Activated T-cell treated with anti-CD3 and anti-CD28 coated beads, Interleukin-2, amount 50 U/mL, for 72 hours (primary cell): ENCODE data around the gene EPHA4. TPM values are rescaled to one million over a fixed set of nuclear protein-coding genes. Genes with fewer than 3 reads are reported as not detected.
A peak's percentile ranks its signal among the peaks of the same experiment; 100 is the strongest.
"Not testable (repeated sequence)": the region's sequence is repeated elsewhere in the genome, so short reads cannot be mapped to it uniquely, and the experiment has no call there.

Experiments
- ATAC-seq, 2 donors: fragments of 150-1000 bp; cut with Tn5 transposase; replicated peaks in 1 of 2; 2 replicates each; pipeline ENCODE4 v1.10.0; 2021; ENCODE audit warnings: moderate library complexity in 2 of 2, mild to moderate bottlenecking in 1 of 2
- DNase-seq, 2 donors: peaks; one replicate each; pipeline ENCODE4 v3.0.0; 2021 to 2022; ENCODE audit warnings: mixed read lengths in 1 of 2
- H3K27ac Mint-ChIP-seq: one replicate; pipeline ENCODE4 v1.8.0; 2022; ENCODE audit warnings: mild to moderate bottlenecking, moderate library complexity, mixed read lengths
- H3K27me3 Mint-ChIP-seq: one replicate; pipeline ENCODE4 v1.8.0; 2022; ENCODE audit warnings: low read depth, mixed read lengths
- H3K36me3 Mint-ChIP-seq, 2 donors: one replicate each; pipeline ENCODE4 v1.8.0; 2022; ENCODE audit warnings: mixed read lengths in 2 of 2, mild to moderate bottlenecking in 1 of 2; ENCODE audit not compliant: insufficient read depth in 2 of 2
- H3K4me1 Mint-ChIP-seq: one replicate; pipeline ENCODE4 v1.8.0; 2022; ENCODE audit warnings: low read depth, mixed read lengths
- H3K4me3 Mint-ChIP-seq, 2 donors: one replicate each; pipeline ENCODE4 v1.8.0; 2022; ENCODE audit warnings: mild to moderate bottlenecking in 2 of 2, mixed read lengths in 2 of 2, moderate library complexity in 2 of 2
- H3K9me3 Mint-ChIP-seq, 2 donors: one replicate each; pipeline ENCODE4 v1.8.0; 2022; ENCODE audit warnings: mixed read lengths in 2 of 2
- total RNA-seq, 2 donors: library from RNA; stranded (reverse); gene quantifications; one replicate each; pipeline ENCODE4 v1.2.3, GENCODE V29; 2022

Gene EPHA4
- total RNA-seq, 2 donors from 2014 or later: 3.4 to 6.6 TPM

GRCh38 chr2:221524158-221524557, 47.9 kb downstream of the EPHA4 start:
- peak in 1 of 2 donors; percentile 24 for ATAC-seq
- no peaks in the 10 kb centered on the region for H3K9me3 Mint-ChIP-seq
- H3K27me3 Mint-ChIP-seq: no peaks in the 10 kb centered on the region
- H3K27ac Mint-ChIP-seq: no peak overlapping the region
- DNase-seq: no peak
- H3K4me1 Mint-ChIP-seq: peaks cover 14% of the 10 kb centered on the region
- H3K36me3 Mint-ChIP-seq: peaks cover 0 to 2% of the 10 kb centered on the region in 2 donors
- H3K4me3 Mint-ChIP-seq: no peak overlapping the region

DNA sequence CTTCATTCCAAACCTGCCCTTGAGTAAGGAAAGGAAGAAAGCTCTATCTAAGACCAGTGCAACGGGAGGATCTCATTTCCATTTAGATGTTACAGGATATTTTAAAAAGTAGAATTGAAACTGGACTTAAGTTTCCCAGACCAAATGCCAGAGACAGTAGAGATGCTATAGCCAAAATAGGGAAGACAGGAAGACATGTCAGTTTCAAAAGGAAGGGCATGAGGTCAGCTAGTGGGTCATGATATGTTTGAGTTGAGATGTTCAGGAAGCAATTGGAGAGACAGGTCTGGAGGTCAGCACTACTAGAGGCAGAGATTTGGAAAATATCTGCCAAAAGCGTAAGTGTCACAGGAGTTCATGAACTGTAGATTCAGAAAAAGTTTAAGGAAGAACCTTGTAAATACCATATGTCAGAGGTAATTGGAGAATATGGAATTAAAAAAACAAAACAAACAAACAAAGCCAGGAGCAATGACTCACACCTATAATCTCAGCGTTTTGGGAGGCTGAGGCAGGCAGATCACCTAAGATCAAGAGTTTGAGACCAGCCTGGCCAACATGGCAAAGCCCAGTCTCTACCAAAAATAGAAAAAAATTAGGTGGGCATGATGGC, 50.8 kb downstream of the EPHA4 start:
- no peak for ATAC-seq
- Mint-ChIP-seq H3K27me3 (no peaks in the 10 kb centered on the region), H3K4me3 (peak overlapping the region in 1 of 2 donors; percentile 20), H3K36me3 (peaks cover 0 to 2% of the 10 kb centered on the region in 2 donors), H3K4me1 (no peaks in the 10 kb centered on the region), H3K27ac (peak overlapping the region; percentile 82), H3K9me3 (no peaks in the 10 kb centered on the region)
- no peak for DNase-seq

DNA sequence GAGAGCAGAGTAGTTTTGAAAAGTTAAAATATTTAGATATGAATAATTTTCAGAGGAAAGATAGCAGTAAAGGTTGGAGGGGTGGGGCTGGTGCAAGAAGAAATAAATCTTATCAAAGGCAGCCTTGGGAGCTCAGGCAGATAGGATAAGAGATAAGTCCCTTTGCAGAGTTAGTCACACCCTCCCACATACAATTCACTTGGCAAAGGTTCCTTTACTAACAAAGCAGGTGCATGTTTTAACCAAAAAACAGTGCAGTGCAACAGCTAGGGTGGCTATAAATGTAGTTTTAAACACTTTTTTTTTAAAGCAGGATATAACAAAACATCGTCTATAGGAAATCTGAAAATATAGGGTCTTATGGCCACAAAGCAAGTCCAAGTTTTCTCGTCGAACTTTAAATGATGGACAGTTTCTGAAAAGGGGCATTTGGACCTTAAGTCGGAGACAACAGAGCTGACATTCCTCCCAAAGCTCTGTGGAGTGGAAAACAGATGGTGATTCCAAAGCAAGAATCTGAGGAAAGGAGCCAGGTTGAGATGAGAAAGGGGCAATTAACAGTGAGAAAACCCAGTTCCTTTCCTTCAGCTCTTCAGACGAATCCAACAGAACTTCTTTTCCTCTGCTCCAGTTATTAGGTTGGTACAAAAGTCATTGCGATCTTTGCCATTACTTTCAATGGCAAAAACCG, 53.0 kb downstream of the EPHA4 start:
- H3K4me3 Mint-ChIP-seq: no peak overlapping the region
- DNase-seq: peak in 1 of 2 donors; percentile 4
- H3K36me3 Mint-ChIP-seq: peaks cover 0 to 2% of the 10 kb centered on the region in 2 donors
- no peaks in the 10 kb centered on the region for H3K27me3 Mint-ChIP-seq
- no peak for ATAC-seq
- no peaks in the 10 kb centered on the region for H3K9me3 Mint-ChIP-seq
- no peaks in the 10 kb centered on the region for H3K4me1 Mint-ChIP-seq
- H3K27ac Mint-ChIP-seq: no peak overlapping the region

- Mint-ChIP-seq H3K4me1 (no peaks in the 10 kb centered on the region), H3K9me3 (no peaks in the 10 kb centered on the region), H3K4me3 (no peak overlapping the region), H3K27ac (no peak overlapping the region), H3K27me3 (no peaks in the 10 kb centered on the region), H3K36me3 (peaks cover 0 to 2% of the 10 kb centered on the region in 2 donors)
- ATAC-seq: peak; percentile 76 to 79
- DNase-seq: peak; percentile 19 to 34
These were observed 53.7 kb downstream of the EPHA4 start for GRCh38 chr2:221518201-221518934.

GRCh38 chr2:221517696-221518151, 54.4 kb downstream of the EPHA4 start:
- Mint-ChIP-seq H3K27me3 (no peaks in the 10 kb centered on the region), H3K36me3 (peaks cover 0 to 2% of the 10 kb centered on the region in 2 donors), H3K27ac (no peak overlapping the region), H3K9me3 (no peaks in the 10 kb centered on the region), H3K4me3 (no peak overlapping the region), H3K4me1 (no peaks in the 10 kb centered on the region)
- ATAC-seq: peak; percentile 84 to 85
- DNase-seq: peak; percentile 75 to 81

DNA sequence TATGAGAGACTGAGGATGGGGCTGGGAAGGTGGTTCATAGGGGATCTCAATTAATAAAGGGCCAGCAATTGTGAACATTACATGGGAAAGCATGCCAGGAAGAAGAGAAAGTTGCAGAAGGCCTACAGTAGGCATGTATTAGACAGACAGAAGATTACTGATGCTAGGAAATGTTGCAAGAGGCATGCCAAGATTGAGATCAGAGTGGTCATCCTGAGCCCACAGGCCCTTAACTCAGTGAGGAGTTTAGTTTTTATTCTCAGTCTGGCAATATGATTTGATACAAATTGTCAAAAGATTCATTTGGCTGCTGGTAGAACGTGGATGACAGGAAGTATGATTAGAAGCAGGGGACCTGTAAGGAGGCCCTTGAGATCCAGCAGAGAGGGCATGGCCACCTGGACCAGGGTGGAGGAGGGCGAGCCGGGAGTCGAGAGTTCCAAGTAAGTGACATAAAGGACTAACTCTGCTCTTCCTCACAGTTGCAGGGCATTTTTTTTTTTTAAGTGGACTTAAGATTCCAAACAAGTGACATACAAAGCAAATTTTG, 54.9 kb downstream of the EPHA4 start:
- Mint-ChIP-seq H3K27me3 (no peaks in the 10 kb centered on the region), H3K4me1 (no peaks in the 10 kb centered on the region), H3K27ac (no peak overlapping the region), H3K36me3 (peaks cover 0 to 2% of the 10 kb centered on the region in 2 donors), H3K4me3 (no peak overlapping the region), H3K9me3 (no peaks in the 10 kb centered on the region)
- ATAC-seq: peak in 1 of 2 donors; percentile 16
- DNase-seq: peak in 1 of 2 donors; percentile 20

- no peak for ATAC-seq
- Mint-ChIP-seq H3K4me3 (no peak overlapping the region), H3K9me3 (no peaks in the 10 kb centered on the region), H3K36me3 (no peaks in the 10 kb centered on the region), H3K27me3 (no peaks in the 10 kb centered on the region), H3K4me1 (no peaks in the 10 kb centered on the region), H3K27ac (no peak overlapping the region)
- DNase-seq: no peak
These were observed 56.2 kb downstream of the EPHA4 start for GRCh38 chr2:221515864-221516263.

GRCh38 chr2:221514305-221515040, 57.6 kb downstream of the EPHA4 start:
- Mint-ChIP-seq H3K4me1 (no peaks in the 10 kb centered on the region), H3K4me3 (no peak overlapping the region), H3K36me3 (no peaks in the 10 kb centered on the region), H3K9me3 (no peaks in the 10 kb centered on the region), H3K27ac (no peak overlapping the region), H3K27me3 (no peaks in the 10 kb centered on the region)
- DNase-seq (no peak), ATAC-seq (no peak)

- Mint-ChIP-seq H3K27me3 (no peaks in the 10 kb centered on the region), H3K27ac (no peak overlapping the region), H3K9me3 (no peaks in the 10 kb centered on the region), H3K4me1 (no peaks in the 10 kb centered on the region), H3K4me3 (no peak overlapping the region), H3K36me3 (no peaks in the 10 kb centered on the region)
- no peak for ATAC-seq
- DNase-seq: no peak
These were observed 58.9 kb downstream of the EPHA4 start for GRCh38 chr2:221513232-221513631.

- ATAC-seq, H3K36me3 Mint-ChIP-seq, H3K27me3 Mint-ChIP-seq, H3K4me1 Mint-ChIP-seq, H3K27ac Mint-ChIP-seq, DNase-seq, H3K9me3 Mint-ChIP-seq, H3K4me3 Mint-ChIP-seq: not testable (repeated sequence)
These were observed 60.8 kb downstream of the EPHA4 start for GRCh38 chr2:221511325-221511724.

- DNase-seq: no peak
- Mint-ChIP-seq H3K27me3 (no peaks in the 10 kb centered on the region), H3K27ac (no peak overlapping the region), H3K36me3 (no peaks in the 10 kb centered on the region), H3K9me3 (no peaks in the 10 kb centered on the region), H3K4me1 (peaks cover 13% of the 10 kb centered on the region), H3K4me3 (no peak overlapping the region)
- no peak for ATAC-seq
These were observed 65.6 kb downstream of the EPHA4 start for GRCh38 chr2:221506469-221506868.

DNA sequence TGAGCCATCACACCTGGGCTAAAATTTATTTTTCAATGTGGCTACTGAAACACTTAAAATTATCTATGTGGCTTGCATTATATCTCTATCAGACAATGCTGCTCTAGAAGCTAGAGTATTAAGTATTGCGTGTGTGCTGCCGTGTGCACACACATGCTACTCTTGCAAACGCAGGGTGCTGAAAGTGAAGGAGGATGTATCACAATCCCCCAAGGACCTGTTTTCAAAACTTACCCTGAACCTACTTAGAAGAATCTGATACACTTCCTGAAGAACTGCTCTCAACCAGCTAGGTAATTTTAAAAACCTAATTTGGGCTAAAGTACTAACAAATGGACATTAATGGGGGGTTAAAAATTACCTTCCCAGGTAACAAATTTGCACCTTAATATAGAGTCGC, 66.5 kb downstream of the EPHA4 start:
- Mint-ChIP-seq H3K27me3 (no peaks in the 10 kb centered on the region), H3K4me3 (no peak overlapping the region), H3K4me1 (peaks cover 13% of the 10 kb centered on the region), H3K36me3 (no peaks in the 10 kb centered on the region), H3K27ac (no peak overlapping the region), H3K9me3 (no peaks in the 10 kb centered on the region)
- DNase-seq (no peak), ATAC-seq (no peak)
